ENCODE results near the gene ULK4. TPM values are rescaled to one million over a fixed set of nuclear protein-coding genes. Genes with fewer than 3 reads are reported as not detected.

ULK4 gene
- total and polyA plus RNA-seq, 2 of the 4 experiments (the other 2 are of a cell fraction): 2.7 to 5.0 TPM

DNA sequence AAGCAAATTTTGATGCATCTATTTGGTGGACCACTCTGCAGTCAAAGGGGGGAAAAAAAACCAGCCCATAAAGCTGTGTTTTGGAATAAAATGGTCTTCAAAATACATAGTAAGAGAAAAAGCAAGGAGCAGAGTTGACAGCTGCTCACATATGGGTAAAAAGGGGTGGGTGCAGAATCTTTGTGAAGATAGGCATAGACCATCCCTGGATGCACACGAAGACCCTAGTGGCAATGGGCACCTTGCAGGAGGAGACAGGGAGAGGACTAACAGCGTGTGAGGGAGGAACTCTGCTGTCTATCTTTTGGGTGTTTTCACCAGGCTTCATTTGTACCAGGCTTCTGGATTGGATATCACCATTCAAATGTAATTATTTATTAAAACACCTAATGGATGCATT lies 718.7 kb downstream of the ULK4 start:
- Histone ChIP-seq H3K23ac (ENCODE audit: low read depth, low read length) (no peak overlapping the region), H3K56ac (ENCODE audit: extremely low read depth, insufficient read depth, low read length) (no peak overlapping the region), H2BK15ac (ENCODE audit: low read depth, low read length) (no peak overlapping the region), H3K36me3 (ENCODE audit: control insufficient read depth, insufficient read depth, low read length) (peaks cover 24% of the 10 kb centered on the region), H2AK5ac (ENCODE audit: low read depth, low read length) (no peak overlapping the region), H3K14ac (replicated peaks; ENCODE audit: low read depth, low read length) (no peak overlapping the region), H2AFZ (replicated peaks; ENCODE audit: low read length, poor library complexity) (no peak overlapping the region), H3K27ac (ENCODE audit: insufficient read depth, low read length) (no peak overlapping the region), H3K9me3 (ENCODE audit: control insufficient read depth, insufficient read depth, low read length) (no peaks in the 10 kb centered on the region), H3K4me1 (ENCODE audit: control insufficient read depth, insufficient read depth, low read length) (peaks cover 3% of the 10 kb centered on the region; the same call in 1 of the 2 replicates), H3K18ac (ENCODE audit: low read depth, low read length) (no peak overlapping the region), H4K5ac (ENCODE audit: low read depth, low read length) (no peak overlapping the region), H2BK20ac (ENCODE audit: low read depth, low read length) (no peak overlapping the region), H3K9me1 (ENCODE audit: insufficient read depth, low read length) (peaks cover 22% of the 10 kb centered on the region; the same call in 1 of the 2 replicates), H2BK120ac (ENCODE audit: low read depth, low read length) (no peak overlapping the region), H2AK9ac (replicated peaks; ENCODE audit: low read depth, low read length, poor library complexity) (no peak overlapping the region), H3K4me3 (ENCODE audit: insufficient read depth, low read depth, low read length) (no peak overlapping the region), H4K91ac (ENCODE audit: insufficient read depth, low read depth, low read length) (no peak overlapping the region), H3K79me1 (ENCODE audit: low read depth in 1 of 2, low read length in 2 of 2) (peaks cover 0 to 6% of the 10 kb centered on the region in 2 experiments; a peak in 2 of 4 replicates), H2BK5ac (ENCODE audit: low read depth, low read length, poor library complexity, severe bottlenecking) (no peak overlapping the region), H4K8ac (ENCODE audit: low read depth in 2 of 2, low read length in 2 of 2) (no peak overlapping the region), H3K4me2 (ENCODE audit: low read depth, low read length) (no peak overlapping the region), H3K4ac (ENCODE audit: low read depth, low read length) (no peak overlapping the region), H3K27me3 (ENCODE audit: control insufficient read depth, insufficient read depth, low read length) (no peaks in the 10 kb centered on the region), H3K9ac (ENCODE audit: low read depth, low read length) (no peak overlapping the region), H4K20me1 (ENCODE audit: insufficient read depth, low read length) (peaks cover 4% of the 10 kb centered on the region; the same call in 1 of the 2 replicates)
- POLR2A ChIA-PET (ENCODE audit: unreplicated experiment): no interaction called here
- no peak for DNase-seq
- 60% methylated on average over 1 of the region's 2 CpGs; no CpG with 5 or more reads in 1 of the 2 experiments for WGBS, 2 experiments (ENCODE audit: extremely low coverage in 2 of 2, insufficient read length in 1 of 2)
- CTCF ChIA-PET: interaction anchor here (0.6 kb wide), 1 partner anchor 799 kb away, joined by 3 read pairs; no protein-coding TSS in a partner anchor
- in situ Hi-C loops (cut with MboI; ENCODE audit: low sequenced_read_pairs): no loop called here
- no peak for TF ChIP-seq CHD1 (IDR thresholded peaks at IDR 0.05; ENCODE audit: low read depth, low read length)
- no peak for TF ChIP-seq MXI1 (IDR thresholded peaks at IDR 0.05; ENCODE audit: borderline replicate concordance, low read depth, low read length)
- no peak for TF ChIP-seq SMC3 (IDR thresholded peaks at IDR 0.05; ENCODE audit: low read depth, low read length)
- intact Hi-C loops (cut with micrococcal nuclease): no loop called here
- no TSS peak for BruUV-seq (replicated peaks)
- dilution Hi-C loops (cut with HindIII; ENCODE audit: low sequenced_read_pairs, unreplicated experiment): no loop called here
- ATAC-seq (ENCODE audit: low read depth): no peak
